Activated naive CD8-positive, alpha-beta T cell treated with anti-CD3 and anti-CD28 coated beads, Interleukin-2, amount 10 ng/mL, durations not matched to agents 7 days and 5 days (primary cell): Measurements from ENCODE around the gene ARPIN. TPM values are rescaled to one million over a fixed set of nuclear protein-coding genes. Genes with fewer than 3 reads are reported as not detected.
"Not testable (repeated sequence)": the region's sequence is repeated elsewhere in the genome, so short reads cannot be mapped to it uniquely, and the experiment has no call there.

Experiments used
- ATAC-seq: fragments of 150-1000 bp; cut with Tn5 transposase; one replicate; pipeline ENCODE4 v1.10.0; 2021; ENCODE audit warnings: low read depth, moderate library complexity
- POLR2A ChIA-PET: fragments of 350-600 bp; sonication (Branson Sonifier 250); formaldehyde crosslinking; loops from one replicate; lab custom pipeline; 2021; ENCODE audit warnings: antibody characterized with exemption; lab: Charles Lee
- DNase-seq: peaks from one replicate; pipeline ENCODE4 v3.0.0; 2021
- H3K27ac Mint-ChIP-seq: one replicate; pipeline ENCODE4 v1.8.0; 2022; ENCODE audit warnings: mild to moderate bottlenecking, mixed read lengths
- H3K27me3 Mint-ChIP-seq: one replicate; pipeline ENCODE4 v1.8.0; 2022; ENCODE audit warnings: mild to moderate bottlenecking, moderate library complexity, mixed read lengths
- H3K36me3 Mint-ChIP-seq: one replicate; pipeline ENCODE4 v1.8.0; 2021; ENCODE audit warnings: mild to moderate bottlenecking, mixed read lengths
- H3K4me1 Mint-ChIP-seq: one replicate; pipeline ENCODE4 v1.8.0; 2021; ENCODE audit warnings: mixed read lengths
- H3K4me3 Mint-ChIP-seq: one replicate; pipeline ENCODE4 v1.8.0; 2022; ENCODE audit warnings: mild to moderate bottlenecking, moderate library complexity, mixed read lengths
- H3K9me3 Mint-ChIP-seq: one replicate; pipeline ENCODE4 v1.8.0; 2021; ENCODE audit warnings: mixed read lengths
- microRNA-seq: library from miRNA; unstranded; fragments of <30 nt; microRNA quantifications from one replicate; pipeline ENCODE4 v1.2.0, GENCODE V29; 2022
- total RNA-seq, 2 experiments: library from RNA; stranded (reverse); gene quantifications; one replicate each; pipeline ENCODE4 v1.2.3, GENCODE V29; 2021

ARPIN gene
- total RNA-seq, 2 experiments from 2014 or later, result 0.06 to 0.11 TPM

DNA sequence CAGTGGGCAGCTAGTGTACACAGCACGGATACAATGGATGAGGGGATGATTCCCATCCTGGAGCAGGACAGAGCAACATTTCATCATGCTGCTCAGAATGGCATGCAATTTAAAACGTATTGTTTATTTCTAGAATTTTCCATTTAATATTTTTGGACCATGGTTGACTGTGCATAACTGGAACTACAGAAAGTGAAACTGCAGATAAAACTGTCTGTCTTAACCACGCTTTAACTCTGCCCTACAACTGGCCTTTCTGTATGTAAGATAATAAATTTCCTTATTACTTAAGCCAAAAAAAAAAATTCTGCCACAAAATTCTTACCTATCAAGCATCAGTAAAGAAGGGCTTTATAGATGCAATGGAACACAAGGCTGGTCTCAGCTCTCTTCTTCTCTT lies 52.3 kb downstream of the ARPIN start:
- POLR2A ChIA-PET, result no interaction called here

DNA sequence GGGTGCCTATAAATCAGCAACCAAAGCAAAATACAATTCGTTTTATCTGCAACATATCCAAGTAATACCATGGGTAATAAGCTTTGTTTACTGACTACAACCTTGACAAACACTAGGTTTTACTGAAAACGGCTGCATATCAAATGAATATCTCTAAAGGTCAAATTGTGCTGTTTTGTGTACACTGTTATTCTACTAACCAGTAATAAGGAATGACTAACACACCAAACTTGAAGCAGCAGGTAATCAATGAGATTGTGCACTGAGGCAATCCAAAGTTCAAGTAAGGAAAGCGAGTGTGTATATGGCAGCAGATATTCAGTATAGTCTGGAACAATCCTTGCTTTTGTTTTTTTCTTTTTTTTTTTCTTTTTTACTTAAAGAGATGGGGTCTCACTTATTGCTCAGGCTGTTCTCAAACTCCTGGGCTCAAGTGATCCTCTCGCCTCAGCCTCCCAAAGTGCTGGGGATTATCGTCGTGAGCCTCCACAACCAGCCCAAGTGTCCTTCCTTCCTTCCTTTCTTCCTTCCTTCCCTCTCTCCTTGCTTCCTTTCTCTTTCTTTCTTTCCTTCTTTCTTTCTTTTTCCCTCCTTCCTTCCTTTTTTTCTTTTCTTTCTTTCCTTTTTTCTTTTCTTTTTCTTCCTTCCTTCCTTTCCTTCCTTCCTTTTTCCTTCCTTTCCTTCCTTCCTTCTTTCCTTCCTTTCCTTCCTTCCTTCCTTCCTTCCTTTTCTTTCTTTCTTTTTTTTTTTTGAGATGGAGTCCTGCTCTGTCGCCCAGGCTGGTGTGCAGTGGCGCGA lies 53.9 kb downstream of the ARPIN start:
- Mint-ChIP-seq H3K27me3 (no peaks in the 10 kb centered on the region), H3K4me1 (peaks cover 10% of the 10 kb centered on the region), H3K4me3 (no peak overlapping the region), H3K27ac (peak overlapping the region; percentile 32), H3K9me3 (no peaks in the 10 kb centered on the region), H3K36me3 (peaks cover 7% of the 10 kb centered on the region)
- ATAC-seq (no peak), DNase-seq (no peak)
- POLR2A ChIA-PET, result no interaction called here

More for the DNA sequence above, 52.3 kb downstream of the ARPIN start:
- DNase-seq (no peak), ATAC-seq (no peak)
- no peak overlapping the region for H3K27ac Mint-ChIP-seq
- H3K9me3 Mint-ChIP-seq, result no peaks in the 10 kb centered on the region
- no peak overlapping the region for H3K4me3 Mint-ChIP-seq
- peaks cover 7% of the 10 kb centered on the region for H3K36me3 Mint-ChIP-seq
- no peaks in the 10 kb centered on the region for H3K27me3 Mint-ChIP-seq
- peaks cover 10% of the 10 kb centered on the region for H3K4me1 Mint-ChIP-seq

DNA sequence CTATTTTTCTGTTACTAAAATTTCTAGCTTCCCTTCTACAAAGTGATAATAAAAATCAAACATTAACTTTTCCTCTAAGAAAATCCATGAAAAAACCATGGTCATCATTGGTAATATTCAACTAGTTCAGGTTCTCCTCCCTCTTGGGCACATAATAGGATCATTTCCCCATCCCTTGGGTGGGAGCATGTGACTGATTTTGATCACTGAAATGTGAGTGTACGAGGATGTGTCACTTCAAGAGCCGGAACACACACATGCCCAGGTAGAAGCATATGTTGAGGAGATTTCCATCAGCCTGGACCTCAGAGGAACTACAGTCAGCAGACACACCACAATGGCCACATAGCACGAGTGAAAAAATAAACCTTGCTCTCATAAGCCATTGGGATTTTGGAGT lies 55.1 kb downstream of the ARPIN start:
- no peaks in the 10 kb centered on the region for H3K27me3 Mint-ChIP-seq
- peaks cover 10% of the 10 kb centered on the region for H3K4me1 Mint-ChIP-seq
- POLR2A ChIA-PET, result no interaction called here
- H3K9me3 Mint-ChIP-seq, result no peaks in the 10 kb centered on the region
- no peak for ATAC-seq
- H3K36me3 Mint-ChIP-seq, result peaks cover 8% of the 10 kb centered on the region
- no peak overlapping the region for H3K4me3 Mint-ChIP-seq
- DNase-seq, result no peak
- no peak overlapping the region for H3K27ac Mint-ChIP-seq

DNA sequence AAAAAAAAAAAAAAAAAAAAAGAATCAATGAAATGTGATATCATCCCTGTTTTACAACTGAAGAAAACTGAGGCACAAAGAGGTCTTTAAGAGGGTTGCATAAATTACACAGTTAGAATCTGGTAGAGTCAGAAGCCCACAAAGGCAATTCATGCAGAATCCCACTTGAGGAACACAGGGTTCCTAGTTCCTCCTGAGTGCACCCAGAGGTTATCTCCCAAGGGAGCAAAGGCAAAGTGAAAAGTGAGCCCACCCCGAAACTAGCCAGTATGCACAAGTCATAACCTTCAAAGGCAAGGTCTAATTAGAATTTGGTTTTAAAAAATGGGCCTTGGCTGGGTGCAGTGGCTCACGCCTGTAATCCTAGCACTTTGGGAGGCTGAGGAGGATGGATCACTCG lies 56.8 kb downstream of the ARPIN start:
- DNase-seq (no peak), ATAC-seq (no peak)
- Mint-ChIP-seq H3K27ac (no peak overlapping the region), H3K36me3 (peaks cover 9% of the 10 kb centered on the region), H3K27me3 (no peaks in the 10 kb centered on the region), H3K4me1 (peaks cover 8% of the 10 kb centered on the region), H3K9me3 (no peaks in the 10 kb centered on the region), H3K4me3 (no peak overlapping the region)
- POLR2A ChIA-PET, result no interaction called here

DNA sequence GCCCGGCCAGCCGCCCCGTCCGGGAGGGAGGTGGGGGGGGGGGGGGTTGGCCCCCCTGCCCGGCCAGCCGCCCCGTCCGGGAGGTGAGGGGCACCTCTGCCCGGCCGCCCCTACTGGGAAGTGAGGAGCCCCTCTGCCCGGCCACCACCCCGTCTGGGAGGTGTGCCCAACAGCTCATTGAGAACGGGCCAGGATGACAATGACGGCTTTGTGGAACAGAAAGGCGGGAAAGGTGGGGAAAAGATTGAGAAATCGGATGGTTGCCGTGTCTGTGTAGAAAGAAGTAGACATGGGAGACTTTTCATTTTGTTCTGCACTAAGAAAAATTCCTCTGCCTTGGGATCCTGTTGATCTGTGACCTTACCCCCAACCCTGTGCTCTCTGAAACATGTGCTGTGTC lies 57.9 kb downstream of the ARPIN start:
- H3K27ac Mint-ChIP-seq, H3K9me3 Mint-ChIP-seq, H3K4me3 Mint-ChIP-seq, ATAC-seq, DNase-seq, H3K4me1 Mint-ChIP-seq, POLR2A ChIA-PET, H3K36me3 Mint-ChIP-seq, H3K27me3 Mint-ChIP-seq: not testable (repeated sequence)

DNA sequence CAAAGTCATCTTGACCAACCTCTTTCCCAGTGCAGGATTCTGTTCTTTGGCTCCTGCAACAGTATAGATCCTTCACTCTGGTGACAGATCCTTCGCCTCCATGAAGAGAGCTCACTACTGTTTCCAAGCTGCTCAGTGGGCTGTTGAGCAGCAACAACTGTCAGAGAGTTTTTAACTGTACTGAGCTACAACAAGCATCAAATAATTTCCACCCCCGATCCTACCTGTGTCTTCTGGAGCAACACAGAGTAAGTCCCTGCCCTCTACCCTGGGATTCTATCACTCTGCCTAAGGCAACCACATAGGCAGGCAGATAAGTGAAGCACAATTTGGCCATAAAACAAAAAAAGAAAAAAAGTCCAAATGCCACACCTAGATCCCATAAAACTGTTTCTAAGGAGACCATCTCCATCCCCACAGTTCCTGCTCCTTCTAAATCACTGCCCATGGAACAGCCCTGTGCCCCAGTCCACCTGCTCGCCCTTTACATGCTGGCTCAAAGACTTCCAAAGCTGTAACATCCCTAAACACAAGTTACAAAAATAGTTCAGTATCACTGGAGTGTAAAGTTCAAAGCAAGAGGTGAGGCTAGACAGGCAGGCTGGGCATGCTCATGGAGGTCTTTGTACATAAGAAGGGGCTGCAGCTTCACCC lies 60.3 kb downstream of the ARPIN start:
- POLR2A ChIA-PET, result no interaction called here
- no peak overlapping the region for H3K4me3 Mint-ChIP-seq
- ATAC-seq (no peak), DNase-seq (no peak)
- H3K4me1 Mint-ChIP-seq, result peaks cover 1% of the 10 kb centered on the region
- peaks cover 11% of the 10 kb centered on the region for H3K36me3 Mint-ChIP-seq
- H3K27ac Mint-ChIP-seq, result no peak overlapping the region
- no peaks in the 10 kb centered on the region for H3K27me3 Mint-ChIP-seq
- no peaks in the 10 kb centered on the region for H3K9me3 Mint-ChIP-seq

DNA sequence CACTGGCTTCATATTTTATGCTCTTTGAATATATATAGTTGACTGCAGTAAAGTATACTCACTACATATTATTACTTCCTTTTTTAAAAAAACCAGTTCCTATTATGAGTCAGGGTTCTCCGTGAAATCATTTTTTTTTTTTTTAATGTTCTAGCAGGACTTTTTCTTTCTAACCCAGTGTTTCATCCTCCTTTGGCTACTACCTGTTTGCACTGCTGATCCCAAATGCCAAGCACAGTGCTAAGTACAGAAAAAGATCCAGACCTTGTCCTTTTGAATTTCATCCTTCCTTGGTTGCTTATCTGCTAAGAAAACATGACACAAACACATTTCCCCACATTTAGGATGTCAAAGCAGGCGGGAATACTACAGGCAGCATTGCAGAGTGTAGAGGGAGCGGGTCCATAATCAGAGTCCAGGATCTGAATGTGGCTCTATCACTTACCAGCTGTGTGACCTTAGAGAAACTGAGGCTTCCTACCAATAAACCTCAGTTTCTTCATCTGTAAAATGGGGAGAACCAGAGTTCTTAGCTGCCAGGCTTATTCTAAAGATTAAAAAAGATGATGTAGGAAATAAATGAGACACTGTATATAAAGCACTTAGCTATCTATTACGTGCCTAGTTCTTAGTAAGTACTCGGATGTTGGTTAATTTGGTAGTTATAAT lies 60.9 kb downstream of the ARPIN start:
- H3K4me1 Mint-ChIP-seq, result peaks cover 1% of the 10 kb centered on the region
- H3K36me3 Mint-ChIP-seq, result peaks cover 11% of the 10 kb centered on the region
- no peaks in the 10 kb centered on the region for H3K27me3 Mint-ChIP-seq
- POLR2A ChIA-PET, result no interaction called here
- DNase-seq (no peak), ATAC-seq (no peak)
- H3K27ac Mint-ChIP-seq, result no peak overlapping the region
- no peak overlapping the region for H3K4me3 Mint-ChIP-seq
- H3K9me3 Mint-ChIP-seq, result no peaks in the 10 kb centered on the region

DNA sequence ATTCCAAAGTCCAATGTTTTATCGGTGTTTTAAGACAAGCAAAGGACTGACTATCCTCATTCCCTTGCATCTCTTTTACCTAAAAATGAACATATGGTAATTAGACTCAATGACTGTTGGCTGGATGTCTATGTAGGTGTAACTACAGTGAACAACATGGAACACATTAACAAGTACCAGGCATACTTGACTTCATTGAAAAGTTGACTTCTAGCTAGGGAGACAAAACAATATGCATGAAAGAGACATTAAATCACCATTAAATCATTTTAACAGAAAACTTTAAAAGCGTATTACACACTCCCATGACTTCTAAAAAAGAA lies 63.8 kb downstream of the ARPIN start:
- Mint-ChIP-seq H3K4me3 (no peak overlapping the region), H3K4me1 (peaks cover 1% of the 10 kb centered on the region), H3K9me3 (no peaks in the 10 kb centered on the region), H3K36me3 (peaks cover 14% of the 10 kb centered on the region), H3K27me3 (no peaks in the 10 kb centered on the region), H3K27ac (no peak overlapping the region)
- no peak for ATAC-seq
- POLR2A ChIA-PET, result interaction anchor here (0.6 to 0.9 kb wide), 2 partner anchors 112 to 654 kb away, joined by 3 to 7 read pairs; no protein-coding TSS in a partner anchor
- no peak for DNase-seq

DNA sequence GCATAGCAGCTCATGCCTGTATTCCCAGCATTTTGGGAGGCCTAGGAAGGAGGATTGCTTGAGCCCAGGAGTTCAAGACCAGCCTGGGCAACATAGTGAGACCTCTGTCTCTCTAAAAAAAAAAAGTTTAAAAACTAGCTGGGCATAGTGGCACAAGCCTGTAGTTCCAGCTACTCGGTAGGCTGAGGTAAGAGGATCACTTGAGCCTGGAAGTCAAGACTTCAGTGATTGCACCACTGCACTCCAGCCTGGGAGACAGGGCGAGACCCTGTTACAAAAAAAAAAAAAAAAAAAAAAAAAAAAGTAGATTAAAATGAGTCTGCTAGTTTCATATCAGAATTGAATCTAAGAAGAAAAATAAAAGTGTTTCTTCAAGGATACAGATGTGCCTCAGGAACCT lies 65.7 kb downstream of the ARPIN start:
- ATAC-seq (no peak), DNase-seq (no peak)
- Mint-ChIP-seq H3K27me3 (no peaks in the 10 kb centered on the region), H3K9me3 (no peaks in the 10 kb centered on the region), H3K27ac (no peak overlapping the region), H3K36me3 (peaks cover 14% of the 10 kb centered on the region), H3K4me1 (peaks cover 1% of the 10 kb centered on the region), H3K4me3 (no peak overlapping the region)
- POLR2A ChIA-PET, result interaction anchor here (0.7 kb wide), 2 partner anchors 13 kb away, joined by 3 to 4 read pairs; no protein-coding TSS in a partner anchor

DNA sequence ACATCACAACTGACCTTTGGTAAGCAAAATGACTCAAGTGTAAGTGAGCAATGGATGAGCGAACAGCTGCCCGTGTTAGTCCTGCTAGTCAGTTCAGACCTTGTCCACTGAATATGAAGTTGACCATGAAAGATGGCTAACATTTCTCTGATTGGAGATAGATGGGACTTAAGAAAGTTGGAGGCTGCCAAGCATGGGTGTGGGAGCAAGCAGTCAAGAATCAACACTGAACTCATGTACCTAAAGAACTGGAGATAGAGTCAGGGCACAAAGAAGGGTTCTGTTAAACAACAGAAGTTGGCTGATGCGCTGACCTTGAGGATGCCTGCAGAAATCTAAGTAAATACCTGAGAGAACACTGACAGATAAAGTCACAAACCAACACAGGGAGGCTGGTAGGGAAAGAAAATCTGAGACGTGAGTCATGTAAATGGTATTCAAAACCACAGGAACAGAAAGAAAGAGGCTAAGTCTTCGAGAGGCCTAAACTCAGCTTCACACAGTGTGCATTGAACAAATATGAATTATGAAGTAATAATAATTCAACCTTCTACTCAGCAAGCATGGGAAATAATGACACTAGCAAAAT lies 67.4 kb downstream of the ARPIN start:
- no peak for ATAC-seq
- no peak overlapping the region for H3K27ac Mint-ChIP-seq
- peaks cover 4% of the 10 kb centered on the region for H3K4me1 Mint-ChIP-seq
- no peaks in the 10 kb centered on the region for H3K9me3 Mint-ChIP-seq
- H3K36me3 Mint-ChIP-seq, result peaks cover 16% of the 10 kb centered on the region
- no peak overlapping the region for H3K4me3 Mint-ChIP-seq
- H3K27me3 Mint-ChIP-seq, result no peaks in the 10 kb centered on the region
- POLR2A ChIA-PET, result no interaction called here
- no peak for DNase-seq

Small RNAs within 50 kb of the gene (microRNA-seq; reads per million reads assigned to microRNA genes)
- 2.1 reads per million for gene MIR5009
- not detected for gene MIR5094

Other genes starting within 250 kb of the ARPIN start
- under 1 TPM; 0.61 to 0.79 TPM for gene PLIN1, start 233.6 kb downstream of the ARPIN start, total RNA-seq
- 1 to 10 TPM; 3.7 to 3.8 TPM for gene PEX11A, start 222.2 kb downstream of the ARPIN start, total RNA-seq
- not detected for gene WDR93, start 222.1 kb downstream of the ARPIN start, total RNA-seq
- gene MESP1, start 161.7 kb downstream of the ARPIN start, total RNA-seq, result 1 to 10 TPM; 1.8 to 2.1 TPM
- not detected for gene MESP2, start 136.6 kb downstream of the ARPIN start, total RNA-seq
- gene ANPEP, start 98.1 kb downstream of the ARPIN start, total RNA-seq, result 1 to 10 TPM; 2.7 to 3.0 TPM
- 10 to 100 TPM; 28.2 to 30.8 TPM for gene AP3S2, start 19.0 kb downstream of the ARPIN start, total RNA-seq
- gene ZNF710, start 88.4 kb upstream of the ARPIN start, total RNA-seq, result 10 to 100 TPM; 15.4 to 16.7 TPM
- 100 to 1,000 TPM; 233 to 260 TPM for gene IDH2, start 189.5 kb upstream of the ARPIN start, total RNA-seq